ENCODE measurements around the gene CGAS. TPM values are rescaled to one million over a fixed set of nuclear protein-coding genes. Genes with fewer than 3 reads are reported as not detected.

Gene CGAS
- total and polyA plus RNA-seq, 2 of the 13 experiments (the other 11 are each of a cell fraction or from before 2014, with no cell fraction given): 0.03 to 0.07 TPM

- TF ChIP-seq, protein P1, sequence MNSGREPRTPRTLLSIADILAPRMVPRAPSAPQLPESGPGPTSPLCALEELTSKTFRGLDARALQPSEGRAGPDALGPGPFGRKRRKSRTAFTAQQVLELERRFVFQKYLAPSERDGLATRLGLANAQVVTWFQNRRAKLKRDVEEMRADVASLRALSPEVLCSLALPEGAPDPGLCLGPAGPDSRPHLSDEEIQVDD (CRISPR knock-in tag; IDR thresholded peaks at IDR 0.05; ENCODE audit: borderline replicate concordance): 0 out of 2 replicates have a peak, but pooled peaks have one; percentile 49
- TF ChIP-seq KDM1A (CRISPR knock-in tag; IDR thresholded peaks at IDR 0.05): no peak
- TF ChIP-seq ADNP (CRISPR knock-in tag; IDR thresholded peaks at IDR 0.05): no peak
- no peak for TF ChIP-seq RAD21 (CRISPR knock-in tag; IDR thresholded peaks at IDR 0.05)
- TF ChIP-seq HMG20A (CRISPR knock-in tag; IDR thresholded peaks at IDR 0.05; ENCODE audit: borderline replicate concordance): no peak
- no peak for TF ChIP-seq ZNF547 (CRISPR knock-in tag; IDR thresholded peaks at IDR 0.05)
- TF ChIP-seq XBP1 (CRISPR knock-in tag; IDR thresholded peaks at IDR 0.05): no peak
- peak; percentile 31; the same call in 1 of the 2 replicates for TF ChIP-seq ELF3 (CRISPR knock-in tag; IDR thresholded peaks at IDR 0.05)
- no peak for TF ChIP-seq ZNF33A (CRISPR knock-in tag; IDR thresholded peaks at IDR 0.05; ENCODE audit: borderline replicate concordance)
- TF ChIP-seq TCF12 (IDR thresholded peaks at IDR 0.05): no peak
- TF ChIP-seq TCF12 (CRISPR knock-in tag; IDR thresholded peaks at IDR 0.05): no peak
- TF ChIP-seq ATAD3A (CRISPR knock-in tag; IDR thresholded peaks at IDR 0.05): no peak
- TF ChIP-seq NFKB2 (CRISPR knock-in tag; IDR thresholded peaks at IDR 0.05; ENCODE audit: borderline replicate concordance): no peak; the same call in 1 of the 2 replicates
- TF ChIP-seq PRPF4 (IDR thresholded peaks at IDR 0.05; ENCODE audit: low read depth, low read length, poor library complexity, severe bottlenecking): no peak
- 0 out of 2 replicates have a peak, but pooled peaks have one; percentile 25 for TF ChIP-seq ZNF614 (CRISPR knock-in tag; IDR thresholded peaks at IDR 0.05; ENCODE audit: borderline replicate concordance)
- no peak for TF ChIP-seq ZIK1 (CRISPR knock-in tag; IDR thresholded peaks at IDR 0.05; ENCODE audit: borderline replicate concordance, low read depth)
- no peak for TF ChIP-seq PCBP1 (IDR thresholded peaks at IDR 0.05; ENCODE audit: borderline replicate concordance, low read depth, low read length)
- no peak for TF ChIP-seq TCF7 (IDR thresholded peaks at IDR 0.05; ENCODE audit: low read depth)
- TF ChIP-seq ZNF7 (CRISPR knock-in tag; IDR thresholded peaks at IDR 0.05): no peak
- TF ChIP-seq GABPB1 (CRISPR knock-in tag; IDR thresholded peaks at IDR 0.05): peak; percentile 62
- peak; percentile 76 for TF ChIP-seq TMF1 (CRISPR knock-in tag; IDR thresholded peaks at IDR 0.05; ENCODE audit: low read depth)
- no peak for TF ChIP-seq JUN (CRISPR knock-in tag; IDR thresholded peaks at IDR 0.05)
- TF ChIP-seq, protein P2, sequence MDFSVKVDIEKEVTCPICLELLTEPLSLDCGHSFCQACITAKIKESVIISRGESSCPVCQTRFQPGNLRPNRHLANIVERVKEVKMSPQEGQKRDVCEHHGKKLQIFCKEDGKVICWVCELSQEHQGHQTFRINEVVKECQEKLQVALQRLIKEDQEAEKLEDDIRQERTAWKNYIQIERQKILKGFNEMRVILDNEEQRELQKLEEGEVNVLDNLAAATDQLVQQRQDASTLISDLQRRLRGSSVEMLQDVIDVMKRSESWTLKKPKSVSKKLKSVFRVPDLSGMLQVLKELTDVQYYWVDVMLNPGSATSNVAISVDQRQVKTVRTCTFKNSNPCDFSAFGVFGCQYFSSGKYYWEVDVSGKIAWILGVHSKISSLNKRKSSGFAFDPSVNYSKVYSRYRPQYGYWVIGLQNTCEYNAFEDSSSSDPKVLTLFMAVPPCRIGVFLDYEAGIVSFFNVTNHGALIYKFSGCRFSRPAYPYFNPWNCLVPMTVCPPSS (IDR thresholded peaks at IDR 0.05): no peak
- TF ChIP-seq ZBTB46 (CRISPR knock-in tag; IDR thresholded peaks at IDR 0.05; ENCODE audit: borderline replicate concordance): 0 out of 2 replicates have a peak, but pooled peaks have one; percentile 29
- TF ChIP-seq GATA4 (IDR thresholded peaks at IDR 0.05; ENCODE audit: borderline replicate concordance, low read depth): no peak
- TF ChIP-seq ISX (CRISPR knock-in tag; conservative IDR thresholded peaks at IDR 0.05): no peak; the same call in 1 of the 2 replicates
- no peak for TF ChIP-seq ZNF652 (CRISPR knock-in tag; IDR thresholded peaks at IDR 0.05; ENCODE audit: borderline replicate concordance, low read depth)
- TF ChIP-seq ARHGAP35 (CRISPR knock-in tag; IDR thresholded peaks at IDR 0.05; ENCODE audit: borderline replicate concordance): no peak; the same call in 1 of the 2 replicates
- TF ChIP-seq TBP (CRISPR knock-in tag; IDR thresholded peaks at IDR 0.05): no peak
These were observed 9.6 kb upstream of the CGAS start, which contains the start of gene MTO1 (continued) for GRCh38 chr6:73461537-73462350.
